ENCODE results near the gene ABCF1. TPM values are rescaled to one million over a fixed set of nuclear protein-coding genes. Genes with fewer than 3 reads are reported as not detected.

ABCF1 gene
- total RNA-seq, 1 experiment from 2014 or later: 53.3 TPM

DNA sequence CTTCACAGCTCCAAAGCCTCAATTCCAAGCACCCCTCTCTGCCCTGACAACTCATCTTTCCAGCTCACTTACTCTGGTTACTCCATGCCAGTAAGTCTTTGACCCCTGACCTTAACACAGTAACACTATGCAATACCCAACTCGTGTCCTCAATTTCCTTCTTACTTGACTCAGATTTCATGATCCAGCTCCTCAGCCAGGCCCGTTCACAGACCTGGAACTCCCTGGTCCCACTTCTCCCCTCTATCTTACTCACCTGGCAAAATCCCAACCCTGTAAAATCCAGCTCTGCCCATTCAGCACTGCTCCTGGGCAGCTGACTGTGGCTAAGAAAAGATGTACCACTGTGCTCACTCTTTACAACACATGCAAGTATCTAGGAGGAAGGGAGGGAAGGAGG, 22.9 kb upstream of the ABCF1 start:
- no peak for TF ChIP-seq CBX3 (IDR thresholded peaks at IDR 0.05; ENCODE audit: low read depth)
- TF ChIP-seq POLR2AphosphoS5 (IDR thresholded peaks at IDR 0.05; ENCODE audit: low read depth, low read length): no peak
- no peak for TF ChIP-seq YY1 (IDR thresholded peaks at IDR 0.05; ENCODE audit: extremely low read depth, insufficient replicate concordance, low read depth, low read length)
- TF ChIP-seq, protein P1, sequence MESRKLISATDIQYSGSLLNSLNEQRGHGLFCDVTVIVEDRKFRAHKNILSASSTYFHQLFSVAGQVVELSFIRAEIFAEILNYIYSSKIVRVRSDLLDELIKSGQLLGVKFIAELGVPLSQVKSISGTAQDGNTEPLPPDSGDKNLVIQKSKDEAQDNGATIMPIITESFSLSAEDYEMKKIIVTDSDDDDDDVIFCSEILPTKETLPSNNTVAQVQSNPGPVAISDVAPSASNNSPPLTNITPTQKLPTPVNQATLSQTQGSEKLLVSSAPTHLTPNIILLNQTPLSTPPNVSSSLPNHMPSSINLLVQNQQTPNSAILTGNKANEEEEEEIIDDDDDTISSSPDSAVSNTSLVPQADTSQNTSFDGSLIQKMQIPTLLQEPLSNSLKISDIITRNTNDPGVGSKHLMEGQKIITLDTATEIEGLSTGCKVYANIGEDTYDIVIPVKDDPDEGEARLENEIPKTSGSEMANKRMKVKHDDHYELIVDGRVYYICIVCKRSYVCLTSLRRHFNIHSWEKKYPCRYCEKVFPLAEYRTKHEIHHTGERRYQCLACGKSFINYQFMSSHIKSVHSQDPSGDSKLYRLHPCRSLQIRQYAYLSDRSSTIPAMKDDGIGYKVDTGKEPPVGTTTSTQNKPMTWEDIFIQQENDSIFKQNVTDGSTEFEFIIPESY (IDR thresholded peaks at IDR 0.05; ENCODE audit: extremely low read depth, insufficient replicate concordance, low read length): no peak
- no peak for TF ChIP-seq EGR1 (IDR thresholded peaks at IDR 0.05; ENCODE audit: low read depth)
- no peak for TF ChIP-seq TCF7L2 (IDR thresholded peaks at IDR 0.05; ENCODE audit: borderline replicate concordance, extremely low read depth, insufficient read depth, insufficient read length)
- no peak for TF ChIP-seq ZNF274 (IDR thresholded peaks at IDR 0.05; ENCODE audit: low read depth, low read length)
- TF ChIP-seq EZH2 (IDR thresholded peaks at IDR 0.05): no peak
- TF ChIP-seq, protein P2, sequence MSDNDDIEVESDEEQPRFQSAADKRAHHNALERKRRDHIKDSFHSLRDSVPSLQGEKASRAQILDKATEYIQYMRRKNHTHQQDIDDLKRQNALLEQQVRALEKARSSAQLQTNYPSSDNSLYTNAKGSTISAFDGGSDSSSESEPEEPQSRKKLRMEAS (IDR thresholded peaks at IDR 0.05): no peak
- TF ChIP-seq, protein P3, sequence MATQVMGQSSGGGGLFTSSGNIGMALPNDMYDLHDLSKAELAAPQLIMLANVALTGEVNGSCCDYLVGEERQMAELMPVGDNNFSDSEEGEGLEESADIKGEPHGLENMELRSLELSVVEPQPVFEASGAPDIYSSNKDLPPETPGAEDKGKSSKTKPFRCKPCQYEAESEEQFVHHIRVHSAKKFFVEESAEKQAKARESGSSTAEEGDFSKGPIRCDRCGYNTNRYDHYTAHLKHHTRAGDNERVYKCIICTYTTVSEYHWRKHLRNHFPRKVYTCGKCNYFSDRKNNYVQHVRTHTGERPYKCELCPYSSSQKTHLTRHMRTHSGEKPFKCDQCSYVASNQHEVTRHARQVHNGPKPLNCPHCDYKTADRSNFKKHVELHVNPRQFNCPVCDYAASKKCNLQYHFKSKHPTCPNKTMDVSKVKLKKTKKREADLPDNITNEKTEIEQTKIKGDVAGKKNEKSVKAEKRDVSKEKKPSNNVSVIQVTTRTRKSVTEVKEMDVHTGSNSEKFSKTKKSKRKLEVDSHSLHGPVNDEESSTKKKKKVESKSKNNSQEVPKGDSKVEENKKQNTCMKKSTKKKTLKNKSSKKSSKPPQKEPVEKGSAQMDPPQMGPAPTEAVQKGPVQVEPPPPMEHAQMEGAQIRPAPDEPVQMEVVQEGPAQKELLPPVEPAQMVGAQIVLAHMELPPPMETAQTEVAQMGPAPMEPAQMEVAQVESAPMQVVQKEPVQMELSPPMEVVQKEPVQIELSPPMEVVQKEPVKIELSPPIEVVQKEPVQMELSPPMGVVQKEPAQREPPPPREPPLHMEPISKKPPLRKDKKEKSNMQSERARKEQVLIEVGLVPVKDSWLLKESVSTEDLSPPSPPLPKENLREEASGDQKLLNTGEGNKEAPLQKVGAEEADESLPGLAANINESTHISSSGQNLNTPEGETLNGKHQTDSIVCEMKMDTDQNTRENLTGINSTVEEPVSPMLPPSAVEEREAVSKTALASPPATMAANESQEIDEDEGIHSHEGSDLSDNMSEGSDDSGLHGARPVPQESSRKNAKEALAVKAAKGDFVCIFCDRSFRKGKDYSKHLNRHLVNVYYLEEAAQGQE (IDR thresholded peaks at IDR 0.05; ENCODE audit: low read depth): no peak
- TF ChIP-seq JUND (IDR thresholded peaks at IDR 0.05): no peak
- TF ChIP-seq FOSL1 (IDR thresholded peaks at IDR 0.05; ENCODE audit: low read depth): no peak
- TF ChIP-seq ZFX (IDR thresholded peaks at IDR 0.05): no peak
- ATAC-seq (no peak), DNase-seq (ENCODE audit: low read depth, low spot score) (no peak)
- Histone ChIP-seq H3K79me2 (ENCODE audit: insufficient read depth, low read length) (no peaks in the 10 kb centered on the region), H3K4me3 (replicated peaks in 1 of 2; ENCODE audit: low read depth in 1 of 2, low read length in 2 of 2) (no peak overlapping the region), H3K9me2 (ENCODE audit: insufficient read depth) (no peaks in the 10 kb centered on the region), H2AFZ (ENCODE audit: low read depth, low read length, poor library complexity, severe bottlenecking) (no peak overlapping the region), H3K36me3 (ENCODE audit: control insufficient read depth in 1 of 2, insufficient read depth in 2 of 2, low read length in 2 of 2) (peaks cover 29% of the 10 kb centered on the region in 2 experiments), H3K27me3 (ENCODE audit: insufficient read depth, low read length) (no peaks in the 10 kb centered on the region), H3K9me3 (ENCODE audit: control insufficient read depth in 1 of 2, insufficient read depth in 1 of 2, low read depth in 1 of 2, low read length in 2 of 2) (no peaks in the 10 kb centered on the region), H3K9ac (ENCODE audit: low read length) (no peak overlapping the region), H3K4me1 (ENCODE audit: control insufficient read depth in 1 of 2, insufficient read depth in 2 of 2, low read length in 2 of 2) (0 out of 4 replicates have a peak, but pooled peaks cover 0 to 3% of the 10 kb centered on the region in 2 experiments), H3K4me2 (ENCODE audit: low read length) (no peak overlapping the region), H3K27ac (ENCODE audit: low read depth, low read length) (no peak overlapping the region), H4K20me1 (ENCODE audit: insufficient read depth) (no peaks in the 10 kb centered on the region)
- ChIA-PET RAD21 (ENCODE audit: low non-redundant PET in 1 of 2, low total read pairs in 2 of 2, uncharacterized antibody in 2 of 2, unreplicated experiment in 2 of 2) (no interaction called here), POLR2A (no interaction called here), CTCF (no interaction called here)
- intact Hi-C loops (cut with micrococcal nuclease): no loop called here
- BruUV-seq (replicated peaks): no TSS peak

All from HCT116 (cell line).